C4-2B (cell line): ENCODE measurements around the gene ARHGAP22.

Experiments
- H3K27ac ChIP-seq: fragments of 450-650 bp; 2 replicates; pipeline ENCODE4 v1.5.1; 2017
- CTCF ChIP-seq: fragments of 450-650 bp; conservative IDR thresholded peaks from 2 replicates; pipeline ENCODE4 v1.5.1; 2017; ENCODE audit warnings: mild to moderate bottlenecking
- ZFX ChIP-seq: fragments of 450-650 bp; IDR thresholded peaks from 2 replicates; pipeline ENCODE4 v1.6.1; 2017

The ARHGAP22 gene

GRCh38 chr10:48568546-48568945, 36.3 kb downstream of the ARHGAP22 start:
- no peak overlapping the region for H3K27ac ChIP-seq
- TF ChIP-seq ZFX (no peak), CTCF (no peak)

- TF ChIP-seq ZFX (no peak), CTCF (no peak)
These were observed 36.7 kb downstream of the ARHGAP22 start for GRCh38 chr10:48568131-48568530.

GRCh38 chr10:48567346-48567745, 37.5 kb downstream of the ARHGAP22 start:
- no peak overlapping the region for H3K27ac ChIP-seq

More at GRCh38 chr10:48568131-48568530, 36.7 kb downstream of the ARHGAP22 start:
- H3K27ac ChIP-seq, result no peak overlapping the region

GRCh38 chr10:48564466-48565160, 40.3 kb downstream of the ARHGAP22 start:
- no peak for TF ChIP-seq CTCF
- TF ChIP-seq ZFX, result no peak

More at GRCh38 chr10:48567346-48567745, 37.5 kb downstream of the ARHGAP22 start:
- TF ChIP-seq ZFX, result no peak
- TF ChIP-seq CTCF, result no peak

GRCh38 chr10:48557511-48558123, 47.3 kb downstream of the ARHGAP22 start:
- H3K27ac ChIP-seq, result no peak overlapping the region
- TF ChIP-seq CTCF (no peak), ZFX (no peak)

More at GRCh38 chr10:48564466-48565160, 40.3 kb downstream of the ARHGAP22 start:
- no peak overlapping the region for H3K27ac ChIP-seq

- TF ChIP-seq CTCF, result no peak
- no peak overlapping the region for H3K27ac ChIP-seq
These were observed 48.2 kb downstream of the ARHGAP22 start for GRCh38 chr10:48556713-48557112.

- TF ChIP-seq CTCF (no peak), ZFX (no peak)
These were observed 48.8 kb downstream of the ARHGAP22 start for GRCh38 chr10:48556065-48556464.

More at GRCh38 chr10:48556065-48556464, 48.8 kb downstream of the ARHGAP22 start:
- no peak overlapping the region for H3K27ac ChIP-seq
